GM13976 (cell line): ENCODE results near the gene TRIO.

Experiments used
- DNase-seq: peaks from one replicate; pipeline ENCODE4 v3.0.0; 2012; ENCODE audit warnings: low spot score
- CTCF ChIP-seq: IDR thresholded peaks from 2 replicates; pipeline ENCODE4 v1.5.1; 2012; ENCODE audit warnings: borderline replicate concordance, mild to moderate bottlenecking; ENCODE audit not compliant: insufficient read depth; ENCODE audit errors: extremely low read depth, missing control alignments, control extremely low read depth
- in situ Hi-C: fragments of 300-500 bp; cut with MboI; formaldehyde crosslinking; loops from one replicate; pipeline ENCODE4 v1.12.0; 2022; ENCODE audit warnings: low sequenced_read_pairs, mixed read lengths, inconsistent platforms; ENCODE audit not compliant: unreplicated experiment

TRIO gene

GRCh38 chr5:14295610-14296009 lies 152.5 kb downstream of the TRIO start:
- in situ Hi-C loops: no loop called here
- TF ChIP-seq CTCF: no peak
- DNase-seq: no peak

DNA sequence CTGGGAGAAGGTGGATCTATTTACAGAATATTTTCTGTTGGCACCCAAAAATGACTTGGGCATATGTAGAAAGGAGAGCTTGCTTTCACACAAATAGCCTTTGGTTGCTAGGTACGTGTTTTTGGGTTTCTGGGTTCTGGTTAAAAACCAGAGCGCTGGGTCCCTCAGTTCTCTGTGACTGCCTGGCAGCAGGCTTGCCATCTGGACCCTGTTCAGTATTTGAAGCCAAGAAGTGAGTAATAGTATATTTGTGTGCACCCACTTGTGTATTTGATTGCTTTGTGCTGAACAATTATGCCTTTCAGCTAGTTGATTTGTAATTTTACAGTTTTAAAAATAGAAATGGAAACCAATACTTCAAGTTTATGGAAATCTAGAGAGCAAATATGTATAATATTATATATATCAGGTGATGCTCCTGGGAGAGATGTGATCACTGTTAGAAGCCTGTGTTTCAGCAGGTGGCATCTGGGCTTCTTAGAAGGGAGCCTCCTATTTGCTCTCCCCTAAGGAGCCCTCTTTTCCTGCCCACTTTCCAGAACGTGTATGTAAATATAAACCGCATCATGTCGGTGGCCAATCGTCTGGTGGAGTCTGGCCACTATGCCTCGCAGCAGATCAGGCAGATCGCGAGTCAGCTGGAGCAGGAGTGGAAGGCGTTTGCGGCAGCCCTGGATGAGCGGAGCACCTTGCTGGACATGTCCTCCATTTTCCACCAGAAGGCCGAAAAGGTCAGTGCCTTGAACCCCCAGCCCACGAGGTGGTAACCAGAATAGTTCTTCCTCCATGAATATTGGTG lies 153.6 kb downstream of the TRIO start:
- no peak for TF ChIP-seq CTCF
- DNase-seq: no peak

DNA sequence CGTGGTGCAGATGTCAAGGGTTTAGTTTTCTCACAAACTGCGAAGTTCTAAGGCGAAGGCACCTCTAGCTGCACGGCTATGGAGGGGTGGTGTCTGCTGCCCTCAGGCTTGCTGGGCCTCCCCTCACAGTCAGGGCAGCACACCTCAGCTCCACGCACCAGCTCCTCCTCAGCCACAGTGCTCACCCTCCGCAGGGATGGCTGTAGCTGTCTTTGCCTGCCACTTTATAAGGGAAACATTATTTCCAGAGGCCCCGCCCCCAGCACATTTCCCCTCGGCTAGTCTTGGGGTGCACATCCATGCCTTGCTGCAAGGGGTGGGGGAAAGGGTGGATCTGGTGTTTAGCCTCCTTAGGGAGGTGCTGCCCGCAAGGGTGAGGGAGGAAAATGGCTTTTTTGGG lies 154.6 kb downstream of the TRIO start:
- no peak for DNase-seq
- in situ Hi-C loops: no loop called here
- TF ChIP-seq CTCF: no peak

More for the DNA sequence above, 153.6 kb downstream of the TRIO start:
- in situ Hi-C loops: no loop called here

- DNase-seq: no peak
- TF ChIP-seq CTCF: no peak
- in situ Hi-C loops: no loop called here
These were observed 155.1 kb downstream of the TRIO start for GRCh38 chr5:14298126-14298847.

DNA sequence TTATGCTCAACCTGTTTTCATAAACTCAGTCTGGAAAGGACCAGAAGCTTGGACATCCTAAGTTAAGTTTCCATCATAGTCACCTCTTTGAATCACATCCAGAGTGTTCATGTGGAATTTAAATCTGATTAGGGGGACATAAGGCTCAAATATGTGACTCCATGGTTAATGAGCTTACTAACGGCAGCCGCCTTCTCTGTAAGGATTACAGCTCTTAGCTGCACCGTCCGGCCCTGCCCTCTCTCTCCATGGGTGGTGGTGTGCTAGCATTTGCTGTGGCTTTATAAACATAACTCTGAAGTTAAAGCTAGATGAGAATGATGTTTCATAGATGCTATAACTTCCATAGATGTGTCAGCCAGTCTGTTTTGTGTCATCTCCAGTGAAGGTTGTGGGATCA lies 156.5 kb downstream of the TRIO start:
- in situ Hi-C loops: no loop called here
- no peak for TF ChIP-seq CTCF

DNA sequence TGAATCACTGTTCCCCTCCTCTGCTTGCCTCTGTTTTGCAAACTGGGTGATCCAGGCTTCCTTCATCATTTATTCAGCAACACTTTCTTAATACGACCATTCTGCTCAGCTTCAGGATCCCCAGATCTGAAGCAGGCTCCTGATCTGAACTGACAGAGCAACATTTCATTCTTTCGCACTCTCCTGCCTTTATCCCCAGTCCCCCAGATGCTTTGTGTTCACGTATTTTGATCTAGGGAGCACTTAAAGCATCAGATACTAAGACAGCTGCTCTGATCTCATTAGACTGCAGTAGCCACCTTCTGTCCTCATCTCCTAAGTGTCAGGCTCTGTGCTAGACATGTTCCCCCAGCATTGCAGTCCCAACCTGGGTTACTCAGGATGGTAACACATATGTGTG lies 158.0 kb downstream of the TRIO start:
- no peak for TF ChIP-seq CTCF
- DNase-seq: no peak
- in situ Hi-C loops: no loop called here

More for the DNA sequence above, 156.5 kb downstream of the TRIO start:
- DNase-seq: no peak
